ENCODE data around the gene HOXC11.
A peak's percentile ranks its signal among the peaks of the same experiment; 100 is the strongest.

The HOXC11 gene

DNA sequence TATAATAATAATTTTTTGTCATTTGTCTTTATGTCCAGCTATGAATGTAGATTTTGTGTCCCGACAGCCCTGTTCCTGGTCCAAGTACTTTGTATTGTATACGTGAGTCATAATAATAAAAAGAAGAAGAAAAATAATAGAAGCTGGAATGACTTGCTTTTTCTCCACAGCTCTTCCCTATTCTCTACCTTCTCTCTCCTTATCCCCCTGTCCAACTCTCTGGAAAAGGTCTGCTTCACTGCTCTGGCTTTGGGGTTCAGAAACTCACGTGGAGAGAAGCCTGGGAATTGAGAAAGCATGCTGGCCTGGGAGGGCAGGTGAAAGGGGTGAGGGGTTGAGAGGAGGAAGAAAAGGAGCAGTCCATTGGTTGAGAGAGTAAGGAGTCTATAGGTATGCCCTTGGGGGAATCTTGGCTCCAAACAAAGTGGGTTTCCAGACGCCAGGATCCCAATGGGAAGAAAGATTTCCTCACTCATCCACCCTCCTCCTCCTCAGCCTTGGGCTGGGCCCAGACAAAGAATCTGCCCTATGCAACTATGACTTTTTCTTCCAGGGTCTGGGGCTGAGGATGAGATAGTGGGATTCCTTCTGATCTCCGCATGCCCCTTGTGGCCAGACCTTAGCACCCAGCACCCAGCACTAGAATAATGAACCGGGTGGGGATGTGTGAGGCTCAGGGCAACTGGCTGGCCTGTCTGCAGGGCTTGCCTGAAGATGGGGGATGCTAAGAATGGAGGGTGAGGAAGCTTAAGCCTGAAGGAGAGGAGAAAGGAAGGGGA, 39.9 kb downstream of the HOXC11 start:
- DNase-seq, result no peak

DNA sequence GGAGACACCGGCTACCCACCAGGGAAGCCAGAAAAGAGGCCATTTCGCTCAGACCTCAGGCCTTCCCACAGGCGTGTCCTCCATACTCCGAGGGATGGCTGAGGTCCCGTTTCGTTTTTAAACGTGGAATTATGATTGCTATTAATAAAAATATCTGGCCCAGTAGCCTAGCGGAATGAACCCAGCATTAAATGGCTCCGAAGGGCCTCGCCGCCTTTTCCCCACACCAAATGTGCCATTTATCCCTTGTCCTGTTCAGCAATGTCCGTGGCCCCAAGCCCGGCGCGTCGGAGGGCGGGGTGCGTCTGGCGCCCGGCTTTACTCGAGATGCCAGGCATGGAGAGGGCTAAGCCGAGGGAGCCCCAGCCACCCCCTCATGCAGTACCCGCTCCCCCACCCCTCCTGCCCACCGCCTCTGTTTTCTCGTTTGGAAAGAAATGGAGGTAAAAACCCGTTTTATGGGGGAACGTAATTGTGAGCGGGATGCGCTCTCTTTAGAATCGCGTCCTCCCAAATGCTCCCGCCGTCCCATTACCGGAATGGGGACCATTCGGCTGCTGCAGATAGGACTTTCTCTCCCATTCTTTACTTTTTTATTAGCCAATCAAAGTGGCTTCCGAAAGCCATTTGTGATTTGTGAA, 41.6 kb downstream of the HOXC11 start:
- DNase-seq, result no peak

DNA sequence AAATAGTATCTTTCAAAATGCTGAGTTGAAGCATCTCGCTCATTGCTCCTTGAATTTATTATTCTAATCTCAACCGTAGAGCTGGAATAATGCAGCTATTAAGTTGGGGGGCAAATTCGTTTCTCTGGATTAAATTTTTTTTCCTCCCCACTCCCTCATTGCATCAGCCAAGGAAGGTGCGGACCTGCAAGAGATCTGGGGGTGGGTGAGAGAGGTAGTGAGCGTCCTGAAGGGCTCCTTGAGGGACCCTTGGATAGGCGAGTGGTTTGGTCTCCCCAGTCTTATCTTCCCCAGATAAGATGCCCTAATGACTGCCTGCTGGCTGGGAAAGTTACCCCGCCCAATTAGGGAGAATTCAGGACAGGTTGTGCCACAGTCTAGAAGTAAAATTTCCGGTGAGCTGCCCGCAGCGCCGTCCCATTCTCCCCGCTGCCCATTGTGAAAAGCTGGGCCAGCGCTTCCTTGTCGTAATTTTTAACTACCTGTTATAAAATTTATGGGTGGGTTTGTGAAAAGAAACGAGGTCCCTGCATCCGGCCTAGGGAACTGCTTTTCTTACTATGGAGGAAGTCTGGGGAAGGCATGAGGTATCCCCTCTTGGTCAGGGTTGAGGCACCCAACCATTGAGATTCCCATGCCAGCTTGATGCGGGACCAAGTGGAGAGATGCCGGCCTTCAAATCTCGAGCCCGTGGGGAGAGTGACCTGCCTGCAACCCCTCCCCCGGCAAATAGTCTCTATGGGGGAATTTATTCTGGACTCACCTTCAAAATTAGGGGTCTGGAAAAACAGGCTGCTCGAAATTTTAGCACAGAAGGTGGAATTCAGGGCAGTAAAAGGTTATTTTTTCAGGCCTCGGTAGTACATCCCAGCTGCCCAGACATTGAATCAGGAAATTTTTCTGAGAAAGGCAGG, 42.3 kb downstream of the HOXC11 start:
- DNase-seq, result no peak

DNA sequence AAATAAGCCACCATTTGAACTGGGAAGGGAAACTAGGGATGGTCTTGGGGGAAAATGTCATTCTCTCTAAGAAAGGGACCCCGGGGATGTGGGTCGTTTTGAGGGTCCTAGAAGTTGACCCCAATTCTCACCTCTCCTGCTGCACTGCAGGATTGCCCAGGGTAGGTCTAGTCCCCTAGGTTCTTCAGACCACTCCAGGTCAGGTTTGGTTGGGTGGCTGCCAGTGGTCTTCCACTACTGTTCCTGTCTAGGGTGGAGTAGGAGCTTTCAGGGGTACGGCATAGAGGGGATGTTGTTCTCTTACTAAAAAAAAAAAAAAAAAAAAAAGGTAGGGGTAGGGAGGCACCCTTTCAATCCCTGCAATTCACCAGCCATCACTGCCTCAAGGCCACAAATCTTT, 43.1 kb downstream of the HOXC11 start:
- no peak for DNase-seq

DNA sequence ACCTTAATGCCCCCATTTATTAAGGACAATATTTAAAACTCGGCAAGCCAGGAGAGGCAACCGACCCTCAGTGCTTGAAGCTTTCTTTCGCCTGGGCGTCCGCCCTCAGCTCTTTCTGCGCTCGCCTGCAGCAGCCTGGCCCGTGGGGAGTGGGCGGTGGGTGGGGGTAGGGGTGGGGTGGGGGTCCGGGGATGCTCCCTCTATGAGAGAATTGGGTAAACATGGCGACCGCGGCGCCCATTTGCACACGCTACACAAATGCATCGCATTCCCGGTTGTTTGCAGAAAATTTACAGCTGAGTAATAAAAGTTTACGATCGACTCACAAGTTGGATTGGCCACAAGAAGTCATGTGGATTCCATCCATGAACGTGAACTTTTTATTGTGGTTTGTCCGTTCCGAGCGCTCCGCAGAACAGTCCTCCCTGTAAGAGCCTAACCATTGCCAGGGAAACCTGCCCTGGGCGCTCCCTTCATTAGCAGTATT, 43.6 kb downstream of the HOXC11 start:
- no peak for DNase-seq

DNA sequence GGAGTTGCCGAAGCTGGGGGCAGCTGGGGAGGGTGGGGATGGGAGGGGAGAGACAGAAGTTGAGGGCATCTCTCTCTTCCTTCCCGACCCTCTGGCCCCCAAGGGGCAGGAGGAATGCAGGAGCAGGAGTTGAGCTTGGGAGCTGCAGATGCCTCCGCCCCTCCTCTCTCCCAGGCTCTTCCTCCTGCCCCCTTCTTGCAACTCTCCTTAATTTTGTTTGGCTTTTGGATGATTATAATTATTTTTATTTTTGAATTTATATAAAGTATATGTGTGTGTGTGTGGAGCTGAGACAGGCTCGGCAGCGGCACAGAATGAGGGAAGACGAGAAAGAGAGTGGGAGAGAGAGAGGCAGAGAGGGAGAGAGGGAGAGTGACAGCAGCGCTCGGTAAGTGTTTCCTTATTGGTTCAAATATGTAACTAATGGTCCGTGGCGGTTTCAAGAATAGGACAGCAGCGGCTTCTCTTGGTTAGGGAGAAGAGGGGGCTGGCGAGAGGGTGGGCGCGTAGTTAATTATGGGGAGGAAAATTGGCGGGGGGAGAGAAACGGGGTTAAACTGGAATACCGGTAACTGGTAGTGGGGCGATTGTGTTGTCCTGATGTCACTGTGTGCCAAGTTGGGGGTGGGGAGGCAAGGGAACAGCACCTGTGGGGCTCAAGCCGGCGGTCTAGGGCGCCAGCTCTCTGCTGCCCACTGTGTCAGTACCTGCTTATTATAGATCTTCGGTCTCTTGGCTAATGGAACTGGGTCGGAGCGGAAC, 44.3 kb downstream of the HOXC11 start:
- DNase-seq, result peak; percentile 69

DNA sequence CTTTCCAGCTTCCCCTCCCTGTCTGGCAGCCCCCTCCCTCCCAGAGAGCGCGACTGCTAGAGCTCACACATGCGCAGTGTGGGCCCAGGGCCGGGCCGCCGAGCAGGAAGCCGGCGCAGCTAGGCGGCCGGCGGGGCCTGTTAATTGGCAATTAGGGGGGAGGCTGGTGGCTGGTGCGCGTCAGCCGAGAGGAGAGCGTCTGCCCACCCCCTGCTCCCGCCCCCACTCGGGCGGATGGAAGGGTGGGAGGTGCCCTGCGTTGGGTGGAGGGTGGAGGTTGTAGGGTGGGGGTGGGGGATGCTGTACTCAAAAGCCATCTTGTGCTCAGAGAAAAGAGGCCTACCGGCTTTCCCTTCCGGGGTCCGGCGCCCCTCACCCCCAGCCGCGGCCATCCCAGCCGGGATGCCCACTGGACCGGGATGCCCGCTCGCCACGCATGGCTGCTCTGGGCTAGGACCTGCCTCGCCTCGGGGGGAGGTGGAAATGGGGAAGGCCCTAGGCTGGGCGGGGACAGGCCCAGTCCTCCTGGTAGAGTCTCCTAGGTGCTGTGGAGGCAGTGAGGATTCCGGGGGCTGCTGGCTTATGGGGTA, 45.0 kb downstream of the HOXC11 start:
- DNase-seq, result peak; percentile 93

DNA sequence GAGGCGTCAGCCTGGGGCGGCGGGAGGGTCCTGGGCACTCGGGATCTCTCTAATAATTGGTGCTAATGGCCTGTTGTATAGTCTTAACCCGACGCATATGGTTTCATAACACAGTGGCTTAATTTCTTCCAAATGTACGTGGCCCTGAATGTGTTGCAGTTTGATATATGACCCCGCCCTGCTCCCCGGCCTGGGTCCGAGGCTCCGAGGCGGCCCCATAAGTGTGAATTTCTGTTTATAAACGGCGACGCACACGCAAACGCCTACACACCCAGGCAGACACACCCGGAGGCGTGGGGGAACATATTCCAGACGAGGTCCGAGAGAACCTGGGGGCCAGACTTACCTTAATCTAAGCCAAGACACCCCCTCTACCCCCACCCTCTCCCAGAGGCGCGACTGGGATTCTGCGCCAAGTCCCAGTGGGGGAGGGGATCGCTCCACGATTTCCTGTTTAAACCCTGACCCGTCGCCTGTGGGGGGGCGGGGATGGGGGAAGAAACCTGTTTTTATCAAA, 45.6 kb downstream of the HOXC11 start:
- DNase-seq, result no peak

DNA sequence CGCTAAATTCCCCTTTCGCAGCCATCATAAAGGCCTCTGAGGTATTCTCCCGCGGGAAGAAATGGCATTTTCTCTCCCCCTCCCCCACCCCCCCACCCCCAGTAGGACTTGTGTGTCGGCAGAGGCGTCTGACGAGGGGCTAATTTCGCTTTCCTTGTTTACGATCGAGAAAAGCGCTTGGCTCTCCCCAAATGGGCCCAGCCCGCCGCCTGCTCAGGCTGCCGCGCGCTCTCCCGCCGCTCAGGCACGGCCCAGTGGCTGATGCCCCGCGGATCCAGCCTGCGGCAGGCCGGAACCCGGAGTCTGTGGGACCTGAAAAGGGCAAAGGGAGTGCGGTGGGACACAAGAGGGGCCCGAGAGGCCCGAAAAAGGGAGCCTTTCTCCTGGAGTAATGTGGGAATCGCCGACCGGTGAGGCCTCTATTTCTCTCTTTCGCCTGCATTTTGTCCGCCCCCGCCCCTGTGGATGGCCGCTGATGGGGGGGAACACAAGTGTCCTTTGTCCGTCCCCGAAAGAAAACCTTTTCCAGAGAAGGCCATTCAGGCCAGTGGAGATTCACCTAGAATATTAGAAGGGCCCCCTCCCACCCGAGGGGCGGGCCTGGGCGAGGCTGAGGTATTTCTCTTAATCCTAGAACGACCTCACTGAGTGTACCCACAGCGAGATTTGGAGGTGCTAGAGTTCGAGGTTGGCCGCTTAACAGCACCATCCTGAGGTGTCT, 46.3 kb downstream of the HOXC11 start:
- DNase-seq, result no peak

DNA sequence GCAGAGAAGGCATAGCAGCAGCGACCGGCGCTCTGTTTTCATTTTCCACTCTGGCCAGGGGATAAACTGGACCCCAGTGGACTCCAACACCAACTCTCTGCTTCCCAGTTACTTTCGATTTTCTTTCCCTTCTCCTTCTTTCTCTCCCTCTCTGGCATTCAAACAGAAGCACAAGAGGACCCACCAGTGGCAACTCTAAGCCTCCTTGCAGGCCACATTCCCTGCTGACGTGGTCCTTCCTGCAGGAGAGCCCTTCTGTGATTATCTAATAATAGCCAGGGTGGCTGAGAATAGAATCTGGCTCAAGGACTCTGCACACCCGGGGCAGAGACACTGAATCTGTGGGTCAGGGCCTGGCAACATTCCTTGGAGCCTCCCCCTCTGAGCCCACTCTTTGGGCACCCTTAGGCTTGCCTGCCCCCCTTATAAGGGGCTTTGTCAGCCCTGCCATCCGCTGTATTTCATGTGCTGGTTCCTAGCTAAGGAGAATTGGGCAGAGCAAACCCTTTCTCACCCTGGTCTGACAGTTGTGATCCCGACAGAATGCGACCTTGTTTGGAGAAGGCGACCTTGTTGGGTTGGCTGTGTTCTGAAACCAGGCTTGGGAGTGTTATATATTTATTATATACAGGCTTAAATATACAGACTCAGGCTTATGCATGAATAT, 47.1 kb downstream of the HOXC11 start:
- DNase-seq, result no peak

DNA sequence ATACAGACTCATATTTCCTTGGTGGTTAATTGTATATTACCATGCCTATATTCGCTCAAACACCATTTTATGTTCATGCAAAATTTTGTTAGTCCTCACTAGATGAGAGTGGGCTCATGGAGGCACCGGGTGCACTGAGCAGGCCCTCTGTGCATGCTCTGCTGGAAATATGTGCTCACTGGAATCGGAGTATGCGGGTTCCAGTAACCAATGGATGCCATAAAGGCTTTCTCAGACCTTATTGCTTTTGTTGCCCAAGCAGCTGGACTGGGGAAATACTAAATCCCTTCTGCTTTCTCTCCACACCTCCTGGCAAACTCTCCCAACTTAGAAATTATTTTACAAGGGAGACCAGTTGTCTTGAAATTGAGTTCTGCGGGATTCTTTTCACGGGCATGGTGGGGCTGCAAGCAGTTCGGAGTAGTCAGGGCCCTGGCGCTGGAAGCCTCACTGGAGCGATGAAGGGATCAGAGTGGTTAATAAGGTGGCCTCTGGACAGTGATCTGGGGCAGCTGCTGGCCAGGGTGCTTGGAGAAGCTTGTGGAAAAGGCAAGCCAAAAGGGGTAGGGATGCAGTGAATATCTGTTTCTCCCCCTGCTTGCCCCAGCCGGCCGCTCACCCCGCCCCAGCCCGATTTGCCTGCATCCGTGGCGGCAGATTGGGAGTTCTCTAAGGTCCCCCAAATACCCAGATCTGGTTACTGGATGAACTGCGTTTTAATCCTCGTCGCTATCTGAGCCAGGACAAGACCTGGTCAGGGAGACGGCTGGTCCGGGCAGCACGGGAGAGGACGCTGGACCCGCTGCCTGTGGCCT, 47.9 kb downstream of the HOXC11 start:
- DNase-seq, result no peak

DNA sequence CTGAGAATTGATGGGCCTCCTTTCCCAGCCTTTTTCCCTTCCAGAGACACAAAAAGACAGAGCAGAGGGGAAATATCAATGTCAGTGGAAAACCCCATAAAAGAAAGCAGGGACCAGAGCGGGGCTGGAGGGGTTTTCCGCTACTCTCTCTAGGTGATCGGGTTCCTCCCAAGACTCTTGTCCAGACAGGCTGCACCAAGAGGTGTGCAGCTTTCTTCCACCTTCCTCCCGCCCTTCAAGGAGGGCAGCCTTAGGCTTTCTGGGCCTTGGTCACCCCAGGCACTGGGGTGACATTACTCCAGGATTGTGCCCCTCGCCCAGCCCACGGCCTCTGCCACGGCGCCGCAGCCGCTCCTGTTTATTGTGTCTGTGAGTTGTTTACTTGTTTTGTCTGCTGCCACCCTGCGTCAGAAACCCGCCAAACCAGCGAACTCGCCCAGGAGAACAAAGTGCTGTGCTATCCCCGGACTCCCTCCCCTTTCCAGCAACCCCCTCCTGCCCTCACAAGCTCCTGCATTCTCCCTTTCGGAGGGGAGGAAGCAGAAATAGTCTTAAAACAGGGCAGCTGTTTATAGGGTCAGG, 48.6 kb downstream of the HOXC11 start:
- DNase-seq, result no peak

DNA sequence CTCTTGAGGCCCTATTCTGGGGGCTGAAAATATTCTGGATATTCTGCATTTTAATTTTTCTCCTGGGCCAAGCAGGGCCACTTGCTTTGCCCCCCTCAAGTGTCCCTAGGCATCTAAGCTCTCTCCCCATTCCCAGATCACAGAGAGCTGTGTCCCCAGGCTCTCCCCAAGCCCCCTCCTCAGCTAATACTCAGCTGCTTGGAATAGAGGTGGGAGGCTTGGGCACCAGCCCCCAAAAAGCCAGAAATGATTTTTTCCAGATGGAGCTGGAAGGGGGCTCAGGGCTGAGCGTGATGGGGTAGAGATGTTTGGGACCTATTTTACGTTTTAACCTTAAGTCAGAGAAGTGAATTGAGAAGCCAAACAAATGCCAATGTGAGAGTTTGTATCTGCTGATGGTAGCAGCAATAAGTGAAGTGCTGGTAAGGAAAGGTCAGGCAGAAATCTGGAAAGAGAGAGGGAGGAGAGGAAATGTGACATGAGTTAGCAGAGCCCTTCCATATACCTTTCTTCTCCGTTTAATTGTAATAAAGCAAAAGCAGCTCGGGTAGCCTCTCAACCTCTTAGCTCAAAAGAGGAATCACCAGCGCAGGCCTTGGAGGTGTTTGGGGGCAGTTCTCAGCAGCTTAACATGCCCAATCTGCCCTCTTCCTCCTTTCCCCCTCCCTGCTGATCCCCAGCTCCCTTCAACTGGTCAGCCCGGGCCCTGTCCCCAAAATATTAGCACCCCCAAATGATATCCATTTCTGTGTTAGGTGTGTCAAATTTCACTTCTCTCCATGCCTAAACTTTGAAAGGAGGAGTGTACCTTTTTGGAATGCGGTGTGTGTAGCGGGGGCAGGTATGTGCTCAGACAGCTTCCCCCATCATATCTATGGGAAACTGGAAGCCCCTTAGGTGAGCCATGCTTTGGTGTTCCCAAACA, 50.3 kb downstream of the HOXC11 start:
- no peak for DNase-seq

DNA sequence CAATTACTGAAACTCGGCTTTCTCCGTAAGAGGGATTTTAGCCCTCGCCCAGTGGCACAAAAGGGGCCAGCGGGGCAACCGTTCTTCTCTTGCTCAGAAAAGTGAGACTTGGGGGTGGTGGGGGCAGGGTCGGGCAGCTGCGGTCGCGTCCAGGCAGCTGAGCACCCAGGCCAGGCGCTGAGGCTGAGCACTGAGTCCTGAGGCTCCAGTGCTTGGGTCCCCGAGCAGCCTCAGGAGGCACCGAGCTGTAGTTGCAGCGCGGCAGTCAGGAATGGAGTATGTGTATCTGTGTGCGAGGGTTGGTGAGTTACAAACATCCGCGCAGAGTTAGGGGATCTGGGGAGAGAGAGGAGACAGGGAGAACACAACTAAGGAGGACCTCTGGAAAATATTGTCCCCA, 51.2 kb downstream of the HOXC11 start:
- no peak for DNase-seq

DNA sequence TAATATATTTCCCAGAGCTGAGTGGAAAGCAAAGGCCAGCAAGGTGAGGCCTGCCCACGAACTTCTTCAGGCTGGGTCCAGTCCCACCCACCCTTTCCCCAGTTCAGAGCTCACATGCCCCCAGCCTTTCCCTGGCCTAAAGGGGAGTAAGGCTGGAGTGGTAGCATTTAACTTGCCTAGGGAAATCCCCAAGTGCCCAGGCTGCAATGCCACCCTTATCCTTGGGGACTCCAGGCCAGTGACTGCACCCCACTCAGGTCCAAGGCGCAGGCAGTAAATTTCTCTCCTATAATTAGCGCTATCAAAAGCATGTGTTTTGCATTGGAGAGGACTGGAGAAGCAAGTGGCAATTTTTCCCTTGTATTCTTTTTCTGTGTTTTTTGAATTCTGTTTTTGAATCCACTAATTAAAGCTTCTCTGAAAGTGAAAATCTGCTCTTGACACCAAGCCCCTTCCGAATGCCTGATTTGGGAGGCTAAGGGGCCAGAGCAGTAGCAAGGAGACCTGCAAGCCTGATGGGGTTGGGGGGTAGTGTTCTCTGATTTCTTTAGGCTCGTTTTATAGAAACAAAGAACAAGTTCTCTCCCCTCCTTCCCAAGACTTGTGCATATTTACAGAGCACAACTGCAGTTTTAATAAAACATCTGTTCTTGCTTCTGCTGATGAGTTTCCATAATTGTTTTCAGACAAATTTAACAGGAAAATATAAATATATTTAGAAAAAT, 51.8 kb downstream of the HOXC11 start:
- no peak for DNase-seq

DNA sequence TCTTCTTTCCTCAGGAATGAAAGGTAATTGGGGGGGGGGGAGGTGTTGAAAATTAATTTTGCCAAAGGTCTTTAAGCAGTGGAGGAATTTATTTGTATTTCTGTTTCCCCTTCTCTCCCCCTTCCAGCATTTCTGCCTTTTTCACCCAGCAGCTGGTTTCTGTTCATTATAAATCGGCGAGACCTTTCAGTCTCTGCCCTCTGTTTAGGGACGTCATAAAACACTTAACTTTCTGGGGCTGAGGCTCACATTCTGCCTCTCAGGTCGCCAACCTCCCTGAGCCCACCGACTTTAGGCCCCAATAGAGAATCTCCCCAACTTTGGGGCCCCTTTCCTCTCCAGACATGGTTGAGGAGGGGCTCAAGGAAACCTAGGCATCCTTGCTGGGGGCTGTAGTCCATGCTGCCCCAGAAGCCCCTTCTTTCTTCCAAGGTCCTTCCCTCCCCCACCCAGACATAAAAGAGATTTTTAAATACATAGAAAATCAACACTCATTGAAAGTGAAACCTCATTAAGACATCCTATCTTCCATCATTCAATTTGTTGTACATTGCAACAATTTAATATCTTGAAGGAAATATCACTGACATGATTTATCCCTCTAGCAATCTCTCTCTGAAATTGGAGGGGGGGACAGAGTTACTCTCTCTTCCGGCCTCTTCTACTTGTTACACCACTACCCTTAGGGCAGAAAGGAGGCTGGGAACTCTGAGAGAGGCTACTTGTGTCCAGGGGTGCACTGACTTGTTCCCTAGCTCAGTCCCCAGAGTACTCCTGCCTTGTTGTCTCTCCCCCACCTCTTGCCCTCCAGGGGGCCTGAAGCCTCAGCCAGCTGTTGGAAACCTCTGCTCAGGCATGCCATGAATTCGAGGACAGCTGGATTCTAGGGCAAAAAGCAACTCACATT, 52.8 kb downstream of the HOXC11 start:
- no peak for DNase-seq
